GM12891 (cell line): ENCODE data around the gene NDUFA13.

Source experiments
- POLR2A ChIP-seq: IDR thresholded peaks from 2 replicates; pipeline ENCODE4 v1.6.1; 2011; ENCODE audit warnings: low read depth, low read length, control low read depth
- POLR2AphosphoS5 ChIP-seq: IDR thresholded peaks from 2 replicates; pipeline ENCODE4 v1.6.1; 2011; ENCODE audit warnings: low read depth, low read length, control low read depth
- SPI1 ChIP-seq: IDR thresholded peaks from 2 replicates; pipeline ENCODE4 v1.6.1; 2011; ENCODE audit warnings: low read depth, low read length, control low read depth
- TAF1 ChIP-seq: IDR thresholded peaks from 2 replicates; pipeline ENCODE4 v1.6.1; 2011; ENCODE audit warnings: low read depth, low read length, control low read depth

GRCh38 chr19:19499272-19499995, 16.6 kb upstream of the NDUFA13 start:
- TF ChIP-seq POLR2A (no peak), POLR2AphosphoS5 (no peak), SPI1 (no peak), TAF1 (no peak)
